Naive thymus-derived CD8-positive, alpha-beta T cell (primary cell): ENCODE measurements around the gene DXO. TPM values are rescaled to one million over a fixed set of nuclear protein-coding genes. Genes with fewer than 3 reads are reported as not detected.
"Not testable (repeated sequence)": the region's sequence is repeated elsewhere in the genome, so short reads cannot be mapped to it uniquely, and the experiment has no call there.

Experiments
- ATAC-seq, 2 donors: fragments of 150-1000 bp; cut with Tn5 transposase in 1 of 2; sonication (Bioruptor Pico), chemical (Tn5 transposase) in 1 of 2; 1 replicate in 1 of 2; 2 replicates in 1 of 2; pipeline ENCODE4 v1.10.0; 2021; ENCODE audit warnings: mild to moderate bottlenecking in 2 of 2, moderate library complexity in 2 of 2
- POLR2A ChIA-PET: fragments of 350-600 bp; sonication (Branson Sonifier 250); formaldehyde crosslinking; loops from one replicate; lab custom pipeline; 2021; ENCODE audit warnings: antibody characterized with exemption; lab: Charles Lee
- DNase-seq, 10 donors: peaks; one replicate each; pipeline versions ENCODE4 v3.0.0 to v3.0.0-alpha.2; 2020 to 2022
- H3K27ac Mint-ChIP-seq, 10 donors: one replicate each; pipeline ENCODE4 v1.8.0; 2020 to 2022; ENCODE audit warnings: mild to moderate bottlenecking in 10 of 10, mixed read lengths in 10 of 10, moderate library complexity in 4 of 10, inconsistent platforms in 1 of 10
- H3K27me3 Mint-ChIP-seq, 5 donors: one replicate each; pipeline ENCODE4 v1.8.0; 2021 to 2022; ENCODE audit warnings: mixed read lengths in 5 of 5
- H3K36me3 Mint-ChIP-seq, 3 donors: one replicate each; pipeline ENCODE4 v1.8.0; 2020 to 2022; ENCODE audit warnings: mixed read lengths in 3 of 3, mild to moderate bottlenecking in 2 of 3, inconsistent platforms in 1 of 3
- H3K4me1 Mint-ChIP-seq, 4 donors: one replicate each; pipeline ENCODE4 v1.8.0; 2021 to 2022; ENCODE audit warnings: mixed read lengths in 4 of 4
- H3K4me3 Mint-ChIP-seq, 10 donors: one replicate each; pipeline ENCODE4 v1.8.0; 2020 to 2022; ENCODE audit warnings: mild to moderate bottlenecking in 10 of 10, mixed read lengths in 10 of 10, moderate library complexity in 6 of 10, inconsistent platforms in 1 of 10
- H3K9me3 Mint-ChIP-seq, 9 donors: one replicate each; pipeline ENCODE4 v1.8.0; 2020 to 2022; ENCODE audit warnings: mixed read lengths in 9 of 9, mild to moderate bottlenecking in 3 of 9, inconsistent platforms in 1 of 9, moderate library complexity in 1 of 9
- polyA plus RNA-seq, 3 donors: library from polyadenylated mRNA; unstranded; fragments of 300-500 nt; fragmentation: Illumina TruSeq; gene quantifications; one replicate each; pipeline ENCODE4 v1.2.3, GENCODE V29; 2021
- total RNA-seq, 8 experiments: library from RNA in 2 of 8; stranded (reverse) in 2 of 8; gene quantifications; one replicate each; pipeline ENCODE4 v1.2.3 and lab custom pipeline; 2021 to 2026

Gene DXO
- total and polyA plus RNA-seq, 5 experiments from 2014 or later, result 12.5 to 41.0 (median 16.4) TPM

- Mint-ChIP-seq H3K4me1 (peaks cover 25 to 50% (median 32%) of the 10 kb centered on the region in 4 donors), H3K36me3 (peaks cover 0 to 10% (median 0%) of the 10 kb centered on the region in 3 donors)
- H3K27ac Mint-ChIP-seq, ATAC-seq, H3K27me3 Mint-ChIP-seq, H3K9me3 Mint-ChIP-seq, POLR2A ChIA-PET, H3K4me3 Mint-ChIP-seq: not testable (repeated sequence)
- DNase-seq, result peak in 2 of 10 donors; percentile 15 to 55
These were observed 4.1 kb upstream of the DXO start for GRCh38 chr6:31976065-31976464.

DNA sequence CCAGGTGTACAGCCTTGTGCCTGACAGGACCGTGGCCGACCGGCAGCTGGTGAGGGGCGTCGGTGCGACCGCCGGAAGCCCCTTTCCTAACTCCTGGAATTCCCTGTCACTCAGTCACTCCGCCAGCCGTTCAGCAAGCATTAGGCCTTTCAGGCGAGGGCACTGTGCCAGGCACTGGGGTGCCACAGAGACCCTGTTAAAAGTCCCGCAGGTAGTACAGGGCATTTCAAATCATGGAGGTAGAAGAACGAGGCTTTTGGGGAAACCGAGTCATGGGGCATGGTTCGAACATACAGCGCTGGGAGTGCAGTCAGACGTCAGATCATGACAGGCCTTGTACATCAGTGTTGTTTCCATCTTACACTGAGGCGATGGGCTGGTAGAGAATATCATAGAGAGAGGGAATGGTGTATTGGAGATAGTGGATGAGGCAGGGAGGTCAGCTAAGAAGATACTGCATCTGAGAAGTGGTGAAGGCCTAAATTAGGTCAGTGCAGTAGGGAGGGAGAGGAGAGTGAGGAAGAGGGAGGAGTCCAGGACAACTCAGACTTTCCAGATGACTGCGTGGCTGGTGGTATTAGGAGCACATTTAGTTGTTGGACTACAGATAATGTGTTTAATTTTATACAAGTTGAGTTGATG, 892 bp upstream of the DXO start:
- Mint-ChIP-seq H3K36me3 (peaks cover 0 to 24% (median 0%) of the 10 kb centered on the region in 3 donors), H3K4me3 (peak overlapping the region; percentile 94 to 99 (median 98)), H3K9me3 (no peaks in the 10 kb centered on the region), H3K27ac (peak overlapping the region; percentile 97 to 100 (median 100)), H3K4me1 (peaks cover 24 to 47% (median 39%) of the 10 kb centered on the region in 4 donors), H3K27me3 (peaks cover 0 to 4% (median 0%) of the 10 kb centered on the region in 5 donors)
- POLR2A ChIA-PET, result interaction anchor here (0.9 to 5.6 kb wide), 10 partner anchors 13 to 431 kb away, joined by 3 to 119 read pairs (median 6); partner anchors contain the start of genes ABHD16A, BAG6, DDAH2 and DDX39B
- ATAC-seq, result no peak
- DNase-seq, result peak in 1 of 10 donors; percentile 16

GRCh38 chr6:31971279-31971992, 502 bp downstream of the DXO start:
- Mint-ChIP-seq H3K4me1 (peaks cover 31 to 46% (median 45%) of the 10 kb centered on the region in 4 donors), H3K9me3 (no peaks in the 10 kb centered on the region), H3K36me3 (peaks cover 0 to 35% (median 0%) of the 10 kb centered on the region in 3 donors), H3K27me3 (peaks cover 0 to 4% (median 0%) of the 10 kb centered on the region in 5 donors), H3K27ac (peak overlapping the region; percentile 97 to 100 (median 100)), H3K4me3 (peak overlapping the region; percentile 94 to 99 (median 98))
- DNase-seq, result peak in 1 of 10 donors; percentile 0
- ATAC-seq, result peak in 1 of 2 donors; percentile 65
- POLR2A ChIA-PET, result interaction anchor here (0.5 to 5.6 kb wide), 16 partner anchors 11 to 874 kb away, joined by 3 to 119 read pairs (median 4); partner anchors contain the start of genes ABHD16A, BAG6, DDAH2 and DDX39B

- Mint-ChIP-seq H3K4me3 (peak overlapping the region; percentile 94 to 99 (median 98)), H3K27me3 (peaks cover 0 to 4% (median 0%) of the 10 kb centered on the region in 5 donors), H3K9me3 (no peaks in the 10 kb centered on the region), H3K4me1 (peaks cover 31 to 46% (median 45%) of the 10 kb centered on the region in 4 donors), H3K27ac (peak overlapping the region; percentile 43 to 100 (median 100)), H3K36me3 (peaks cover 0 to 42% (median 2%) of the 10 kb centered on the region in 3 donors)
- no peak for DNase-seq
- POLR2A ChIA-PET, result interaction anchor here (0.7 to 5.6 kb wide), 7 partner anchors 11 to 875 kb away, joined by 3 to 119 read pairs (median 5); partner anchors contain the start of genes ATF6B, NELFE, SKIC2 and ZBTB12
- no peak for ATAC-seq
These were observed 1.2 kb downstream of the DXO start for GRCh38 chr6:31970604-31971271.

GRCh38 chr6:31969712-31970603, 2.0 kb downstream of the DXO start:
- no peaks in the 10 kb centered on the region for H3K9me3 Mint-ChIP-seq
- DNase-seq, result peak in 1 of 10 donors; percentile 0

GRCh38 chr6:31968791-31969711, 2.9 kb downstream of the DXO start:
- ATAC-seq, result no peak
- Mint-ChIP-seq H3K9me3 (no peaks in the 10 kb centered on the region), H3K4me3 (peak overlapping the region in 4 of 10 donors; percentile 68 to 98 (median 95)), H3K27ac (peak overlapping the region in 9 of 10 donors; percentile 28 to 100 (median 100)), H3K36me3 (peaks cover 0 to 58% (median 6%) of the 10 kb centered on the region in 3 donors), H3K4me1 (peaks cover 33 to 46% (median 40%) of the 10 kb centered on the region in 4 donors), H3K27me3 (peaks cover 0 to 4% (median 0%) of the 10 kb centered on the region in 5 donors)
- DNase-seq, result no peak
- POLR2A ChIA-PET, result interaction anchor here (1.0 to 5.6 kb wide), 3 partner anchors 9 to 159 kb away, joined by 3 to 119 read pairs (median 3); partner anchors contain the start of genes ATF6B, NELFE and SKIC2

More at GRCh38 chr6:31969712-31970603, 2.0 kb downstream of the DXO start:
- Mint-ChIP-seq H3K27ac (peak overlapping the region; percentile 43 to 100 (median 100)), H3K4me3 (peak overlapping the region; percentile 68 to 99 (median 98)), H3K36me3 (peaks cover 0 to 50% (median 2%) of the 10 kb centered on the region in 3 donors), H3K27me3 (peaks cover 0 to 4% (median 0%) of the 10 kb centered on the region in 5 donors), H3K4me1 (peaks cover 33 to 46% (median 44%) of the 10 kb centered on the region in 4 donors)
- no peak for ATAC-seq
- POLR2A ChIA-PET, result interaction anchor here (0.6 to 5.6 kb wide), 5 partner anchors 10 to 1617 kb away, joined by 3 to 119 read pairs (median 3); partner anchors contain the start of genes ATF6B, NELFE and SKIC2

DNA sequence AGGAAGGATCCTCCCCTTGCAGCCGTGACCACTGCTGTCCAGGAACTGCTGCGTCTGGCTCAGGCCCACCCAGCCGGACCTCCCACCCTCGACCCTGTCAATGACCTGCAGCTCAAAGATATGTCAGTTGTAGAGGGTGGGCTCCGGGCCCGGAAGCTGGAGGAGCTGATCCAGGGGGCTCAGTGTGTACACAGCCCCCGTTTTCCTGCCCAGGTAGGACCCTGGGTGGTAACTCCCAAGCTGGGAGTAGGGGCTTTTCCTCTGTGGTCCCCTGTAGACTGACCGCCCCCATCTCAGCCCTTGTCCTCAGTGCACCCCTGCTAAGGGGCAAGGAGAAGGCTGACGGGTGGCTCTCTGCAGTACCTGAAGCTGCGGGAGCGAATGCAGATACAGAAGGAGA, 3.6 kb downstream of the DXO start:
- POLR2A ChIA-PET, result interaction anchor here (5.6 kb wide), 1 partner anchor 8 kb away, joined by 119 read pairs; the partner anchor contains the start of genes NELFE and SKIC2
- DNase-seq, result no peak
- Mint-ChIP-seq H3K27ac (peak overlapping the region in 3 of 10 donors; percentile 24 to 73 (median 52)), H3K4me3 (peak overlapping the region in 1 of 10 donors; percentile 41), H3K27me3 (peaks cover 0 to 4% (median 0%) of the 10 kb centered on the region in 5 donors), H3K4me1 (peaks cover 31 to 38% (median 34%) of the 10 kb centered on the region in 4 donors), H3K9me3 (no peaks in the 10 kb centered on the region), H3K36me3 (peaks cover 0 to 62% (median 6%) of the 10 kb centered on the region in 3 donors)
- no peak for ATAC-seq

GRCh38 chr6:31967926-31968320, 4.0 kb downstream of the DXO start:
- peaks cover 0 to 4% (median 0%) of the 10 kb centered on the region in 5 donors for H3K27me3 Mint-ChIP-seq
- POLR2A ChIA-PET, result interaction anchor here (5.6 kb wide), 1 partner anchor 8 kb away, joined by 119 read pairs; the partner anchor contains the start of genes NELFE and SKIC2
- no peak for ATAC-seq
- H3K4me1 Mint-ChIP-seq, result peaks cover 28 to 34% (median 31%) of the 10 kb centered on the region in 4 donors
- no peak for DNase-seq
- peak overlapping the region in 3 of 10 donors; percentile 31 to 85 (median 34) for H3K27ac Mint-ChIP-seq
- H3K9me3 Mint-ChIP-seq, result no peaks in the 10 kb centered on the region
- peak overlapping the region in 1 of 10 donors; percentile 14 for H3K4me3 Mint-ChIP-seq
- H3K36me3 Mint-ChIP-seq, result peaks cover 0 to 66% (median 7%) of the 10 kb centered on the region in 3 donors

DNA sequence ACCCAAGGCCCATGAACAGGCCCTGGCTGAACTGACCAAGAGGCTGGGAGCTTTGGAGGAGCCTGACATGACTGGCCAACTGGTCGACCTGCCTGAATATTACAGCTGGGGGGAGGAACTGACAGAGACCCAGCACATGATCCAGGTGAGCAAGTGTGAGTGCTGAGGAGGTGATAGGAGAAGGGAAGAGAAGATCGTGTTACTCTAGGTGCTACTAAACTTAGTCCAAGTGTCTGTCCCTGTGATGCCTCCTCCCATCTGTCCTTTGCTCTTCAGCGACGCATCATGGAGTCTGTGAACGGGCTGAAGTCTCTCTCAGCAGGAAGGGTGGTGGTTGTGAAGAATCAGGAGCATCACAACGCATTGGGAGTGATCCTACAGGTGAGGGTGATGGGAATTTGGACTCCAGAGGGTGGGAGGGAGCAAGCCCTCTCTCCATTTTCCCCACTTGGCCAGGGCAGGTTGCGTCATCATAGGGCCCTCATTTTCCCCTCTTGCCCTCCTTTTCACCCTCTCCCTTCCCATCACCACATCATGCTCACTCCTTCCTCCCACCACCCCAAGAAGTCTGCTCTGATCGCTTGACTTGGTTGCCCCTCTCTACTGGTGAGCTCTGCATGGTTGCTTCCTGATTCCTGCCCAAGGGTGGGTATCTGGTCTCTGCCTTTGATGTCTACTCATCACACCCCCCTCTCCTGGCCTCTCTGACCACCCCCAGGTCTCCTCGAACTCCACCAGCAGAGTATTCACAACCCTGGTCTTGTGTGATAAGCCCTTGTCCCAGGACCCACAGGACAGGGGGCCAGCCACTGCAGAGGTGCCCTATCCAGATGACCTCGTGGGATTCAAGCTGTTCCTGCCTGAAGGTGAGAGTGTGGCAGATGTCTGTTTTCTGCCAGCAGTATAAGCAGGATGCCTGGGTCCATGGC, 4.7 kb downstream of the DXO start:
- ATAC-seq, result no peak
- Mint-ChIP-seq H3K9me3 (no peaks in the 10 kb centered on the region), H3K36me3 (peaks cover 0 to 73% (median 12%) of the 10 kb centered on the region in 3 donors), H3K4me3 (peak overlapping the region in 1 of 10 donors; percentile 14), H3K27ac (peak overlapping the region in 6 of 10 donors; percentile 3 to 70 (median 40)), H3K4me1 (peaks cover 25 to 32% (median 27%) of the 10 kb centered on the region in 4 donors), H3K27me3 (peaks cover 0 to 4% (median 0%) of the 10 kb centered on the region in 5 donors)
- POLR2A ChIA-PET, result interaction anchor here (5.6 kb wide), 1 partner anchor 7 kb away, joined by 119 read pairs; the partner anchor contains the start of genes NELFE and SKIC2
- DNase-seq, result no peak
